BLaER1 treated with 17β-estradiol and CSF1 and Interleukin-3, amounts not matched to agents 10 nM and 100 nM (cell line): ENCODE data around the gene LONP2.
A peak's percentile ranks its signal among the peaks of the same experiment; 100 is the strongest.
"Not testable (repeated sequence)": the region's sequence is repeated elsewhere in the genome, so short reads cannot be mapped to it uniquely, and the experiment has no call there.

ENCODE experiments used
- H3K27ac ChIP-seq, 11 experiments: shearing (Covaris generic); formaldehyde crosslinking; 2 replicates each; pipeline ENCODE4 v1.8.1; 2022
- H3K27me3 ChIP-seq, 11 experiments: shearing (Covaris generic); formaldehyde crosslinking; 2 replicates each; pipeline ENCODE4 v1.8.1; 2022
- H3K36me3 ChIP-seq, 11 experiments: shearing (Covaris generic); formaldehyde crosslinking; 2 replicates each; pipeline ENCODE4 v1.8.1; 2022
- H3K4me1 ChIP-seq, 10 experiments: shearing (Covaris generic); formaldehyde crosslinking; 2 replicates each; pipeline ENCODE4 v1.8.1; 2022
- H3K4me2 ChIP-seq, 11 experiments: shearing (Covaris generic); formaldehyde crosslinking; 2 replicates each; pipeline ENCODE4 v1.8.1; 2022
- H3K4me3 ChIP-seq, 10 experiments: shearing (Covaris generic); formaldehyde crosslinking; 2 replicates each; pipeline ENCODE4 v1.8.1; 2022
- H3K9ac ChIP-seq, 11 experiments: shearing (Covaris generic); formaldehyde crosslinking; 2 replicates each; pipeline ENCODE4 v1.8.1; 2022
- H3K9me3 ChIP-seq, 11 experiments: shearing (Covaris generic); formaldehyde crosslinking; replicated peaks in 1 of 11; 2 replicates each; pipeline ENCODE4 v1.8.1; 2022
- H4K20me1 ChIP-seq, 11 experiments: shearing (Covaris generic); formaldehyde crosslinking; 2 replicates each; pipeline ENCODE4 v1.8.1; 2022
- Cebpa-rat ChIP-seq, 11 experiments: shearing (Covaris generic); IDR thresholded peaks; 2 replicates each; pipeline ENCODE4 v1.8.1; 2022

LONP2 gene

GRCh38 chr16:48295488-48296281 lies 51.6 kb downstream of the LONP2 start:
- Histone ChIP-seq H3K36me3 (peaks cover 79 to 100% (median 93%) of the 10 kb centered on the region in 11 experiments), H3K27ac (no peak overlapping the region), H3K4me3 (no peak overlapping the region), H4K20me1 (no peaks in the 10 kb centered on the region; a peak in 1 of 22 replicates), H3K4me1 (peaks cover 0 to 10% (median under 1%) of the 10 kb centered on the region in 10 experiments; a peak in 7 of 20 replicates), H3K9ac (no peak overlapping the region), H3K4me2 (no peak overlapping the region), H3K27me3 (no peaks in the 10 kb centered on the region), H3K9me3 (no peaks in the 10 kb centered on the region)
- TF ChIP-seq Cebpa-rat (IDR thresholded peaks at IDR 0.05): no peak

DNA sequence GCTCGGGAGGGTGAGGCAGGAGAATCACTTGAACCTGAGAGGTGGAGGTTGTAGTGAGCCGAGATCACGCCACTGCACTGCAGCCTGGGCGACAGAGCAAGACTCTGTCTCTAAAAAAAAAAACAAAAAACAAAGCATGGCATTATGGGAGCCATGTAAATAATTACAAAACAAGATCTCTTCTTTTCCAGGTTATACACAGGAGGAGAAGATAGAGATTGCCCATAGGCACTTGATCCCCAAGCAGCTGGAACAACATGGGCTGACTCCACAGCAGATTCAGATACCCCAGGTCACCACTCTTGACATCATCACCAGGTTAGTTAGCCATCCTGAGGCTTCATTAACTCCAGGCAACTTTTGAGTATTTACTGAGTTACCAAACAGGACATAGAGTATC lies 55.4 kb downstream of the LONP2 start:
- TF ChIP-seq Cebpa-rat (IDR thresholded peaks at IDR 0.05): no peak
- H3K9ac ChIP-seq: no peak overlapping the region
- no peaks in the 10 kb centered on the region for H3K27me3 ChIP-seq
- peaks cover 90 to 100% (median 96%) of the 10 kb centered on the region in 11 experiments for H3K36me3 ChIP-seq
- no peaks in the 10 kb centered on the region for H3K4me1 ChIP-seq
- no peaks in the 10 kb centered on the region for H4K20me1 ChIP-seq
- no peak overlapping the region for H3K4me3 ChIP-seq
- no peaks in the 10 kb centered on the region for H3K9me3 ChIP-seq
- H3K27ac ChIP-seq: no peak overlapping the region
- H3K4me2 ChIP-seq: no peak overlapping the region

DNA sequence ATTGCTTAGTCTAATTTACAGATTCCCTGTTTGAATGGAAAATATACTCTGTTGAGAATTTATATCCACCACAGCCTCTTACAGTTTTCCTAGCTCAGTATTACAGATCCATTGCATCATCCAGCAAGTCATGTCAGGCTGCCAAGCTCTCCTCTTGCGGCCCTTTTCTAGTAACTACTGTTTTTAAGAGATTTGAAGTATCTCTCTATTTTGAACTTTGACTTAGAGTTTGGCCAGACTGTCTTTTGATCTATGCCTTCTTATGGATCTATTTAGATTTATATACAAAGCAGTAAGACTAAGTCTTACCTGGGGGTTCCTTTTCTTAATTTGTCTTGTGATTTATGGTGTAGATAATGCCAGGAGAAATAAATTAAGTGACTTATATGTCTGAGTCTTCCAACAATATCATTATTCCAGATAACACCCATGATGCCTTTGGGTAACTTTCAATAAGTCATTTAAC lies 56.3 kb downstream of the LONP2 start:
- H3K27ac ChIP-seq: no peak overlapping the region
- H3K4me3 ChIP-seq: no peak overlapping the region
- no peak overlapping the region for H3K4me2 ChIP-seq
- H3K36me3 ChIP-seq: peaks cover 94 to 100% (median 97%) of the 10 kb centered on the region in 11 experiments
- no peak overlapping the region for H3K9ac ChIP-seq
- no peaks in the 10 kb centered on the region for H3K9me3 ChIP-seq
- peaks cover 0 to 3% (median 2%) of the 10 kb centered on the region in 10 experiments; a peak in 5 of 20 replicates for H3K4me1 ChIP-seq
- H4K20me1 ChIP-seq: no peaks in the 10 kb centered on the region
- no peaks in the 10 kb centered on the region for H3K27me3 ChIP-seq
- no peak for TF ChIP-seq Cebpa-rat (IDR thresholded peaks at IDR 0.05)

DNA sequence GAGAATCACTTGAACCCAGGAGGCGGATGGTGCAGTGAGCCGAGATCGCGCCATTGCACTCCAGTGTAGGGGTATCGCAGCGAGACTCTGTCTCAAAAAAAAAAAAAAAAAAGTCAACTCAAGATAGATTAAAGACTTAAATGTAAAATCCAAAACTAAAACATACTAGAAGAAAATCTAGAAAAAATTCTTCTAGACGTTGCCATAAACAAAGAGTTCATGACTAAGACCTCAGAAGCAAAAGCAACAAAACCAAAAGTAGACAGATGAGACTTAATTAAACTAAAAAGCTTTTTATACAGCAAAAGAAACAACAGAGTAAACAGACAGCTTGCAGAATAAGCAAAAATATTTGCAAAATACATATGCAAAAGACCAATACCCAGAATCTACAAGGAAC lies 64.4 kb downstream of the LONP2 start:
- H3K27ac ChIP-seq: no peak overlapping the region
- peaks cover 82 to 100% (median 95%) of the 10 kb centered on the region in 11 experiments for H3K36me3 ChIP-seq
- no peak overlapping the region for H3K4me2 ChIP-seq
- H4K20me1 ChIP-seq: no peaks in the 10 kb centered on the region
- H3K9me3 ChIP-seq: peaks cover 60 to 62% (median 60%) of the 10 kb centered on the region in 11 experiments
- no peak overlapping the region for H3K4me3 ChIP-seq
- peaks cover 0 to 22% (median 9%) of the 10 kb centered on the region in 10 experiments; a peak in 12 of 20 replicates for H3K4me1 ChIP-seq
- H3K27me3 ChIP-seq: no peaks in the 10 kb centered on the region
- TF ChIP-seq Cebpa-rat (IDR thresholded peaks at IDR 0.05): no peak
- no peak overlapping the region for H3K9ac ChIP-seq

GRCh38 chr16:48310908-48311641 lies 67.0 kb downstream of the LONP2 start:
- Histone ChIP-seq H3K9me3 (peaks cover 61 to 85% (median 74%) of the 10 kb centered on the region in 11 experiments), H3K4me1 (peaks cover 0 to 12% (median 8%) of the 10 kb centered on the region in 10 experiments; a peak in 12 of 20 replicates), H3K36me3 (peaks cover 85 to 99% (median 95%) of the 10 kb centered on the region in 11 experiments), H3K4me3 (peak overlapping the region in 5 of 10 experiments; percentile 3 to 24 (median 9); a peak in 3 of 20 replicates), H3K4me2 (no peak overlapping the region), H4K20me1 (0 out of 22 replicates have a peak, but pooled peaks cover 0 to 3% (median 0%) of the 10 kb centered on the region in 11 experiments), H3K27ac (no peak overlapping the region), H3K9ac (no peak overlapping the region), H3K27me3 (no peaks in the 10 kb centered on the region)
- no peak for TF ChIP-seq Cebpa-rat (IDR thresholded peaks at IDR 0.05)

GRCh38 chr16:48313905-48314304 lies 69.8 kb downstream of the LONP2 start:
- not testable (repeated sequence) for H3K9ac ChIP-seq, H3K27me3 ChIP-seq, H3K4me2 ChIP-seq, H3K4me3 ChIP-seq, H3K27ac ChIP-seq
- Histone ChIP-seq H4K20me1 (peaks cover 0 to 16% (median 5%) of the 10 kb centered on the region in 11 experiments; a peak in 5 of 22 replicates), H3K9me3 (peaks cover 48 to 74% (median 65%) of the 10 kb centered on the region in 11 experiments), H3K4me1 (peaks cover 22 to 34% (median 26%) of the 10 kb centered on the region in 10 experiments), H3K36me3 (peaks cover 61 to 79% (median 75%) of the 10 kb centered on the region in 11 experiments)

DNA sequence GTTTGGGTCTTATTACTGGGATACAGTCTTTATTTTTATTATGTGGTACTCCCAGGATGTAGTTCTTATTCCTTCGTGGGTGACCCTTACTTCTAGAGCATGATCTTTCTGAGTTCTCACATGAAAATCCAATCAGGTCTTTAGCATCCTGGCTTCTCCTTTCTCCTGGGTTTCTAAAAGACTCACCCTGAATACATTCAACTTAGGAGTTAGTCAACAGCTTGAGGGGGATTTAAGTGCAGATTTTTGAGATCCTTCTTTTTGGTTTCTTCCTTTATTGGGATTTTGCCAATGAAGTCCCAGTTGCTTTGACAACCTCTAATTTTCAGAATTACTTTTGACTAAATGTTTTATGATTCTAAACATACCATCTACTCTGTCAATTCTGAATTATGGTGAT lies 72.9 kb downstream of the LONP2 start:
- H3K4me1 ChIP-seq: peaks cover 32 to 56% (median 40%) of the 10 kb centered on the region in 10 experiments
- TF ChIP-seq Cebpa-rat (IDR thresholded peaks at IDR 0.05): no peak
- H3K27me3 ChIP-seq: no peaks in the 10 kb centered on the region
- H3K4me3 ChIP-seq: no peak overlapping the region
- peak overlapping the region in 8 of 11 experiments; percentile 20 to 87 (median 74); a peak in 11 of 22 replicates for H3K27ac ChIP-seq
- H3K9ac ChIP-seq: no peak overlapping the region; a peak in 1 of 22 replicates
- H4K20me1 ChIP-seq: peaks cover 0 to 20% (median 5%) of the 10 kb centered on the region in 11 experiments; a peak in 5 of 22 replicates
- peaks cover 17 to 43% (median 34%) of the 10 kb centered on the region in 11 experiments for H3K9me3 ChIP-seq
- H3K4me2 ChIP-seq: peak overlapping the region; percentile 78 to 96 (median 88); a peak in 21 of 22 replicates
- H3K36me3 ChIP-seq: peaks cover 32 to 70% (median 56%) of the 10 kb centered on the region in 11 experiments

DNA sequence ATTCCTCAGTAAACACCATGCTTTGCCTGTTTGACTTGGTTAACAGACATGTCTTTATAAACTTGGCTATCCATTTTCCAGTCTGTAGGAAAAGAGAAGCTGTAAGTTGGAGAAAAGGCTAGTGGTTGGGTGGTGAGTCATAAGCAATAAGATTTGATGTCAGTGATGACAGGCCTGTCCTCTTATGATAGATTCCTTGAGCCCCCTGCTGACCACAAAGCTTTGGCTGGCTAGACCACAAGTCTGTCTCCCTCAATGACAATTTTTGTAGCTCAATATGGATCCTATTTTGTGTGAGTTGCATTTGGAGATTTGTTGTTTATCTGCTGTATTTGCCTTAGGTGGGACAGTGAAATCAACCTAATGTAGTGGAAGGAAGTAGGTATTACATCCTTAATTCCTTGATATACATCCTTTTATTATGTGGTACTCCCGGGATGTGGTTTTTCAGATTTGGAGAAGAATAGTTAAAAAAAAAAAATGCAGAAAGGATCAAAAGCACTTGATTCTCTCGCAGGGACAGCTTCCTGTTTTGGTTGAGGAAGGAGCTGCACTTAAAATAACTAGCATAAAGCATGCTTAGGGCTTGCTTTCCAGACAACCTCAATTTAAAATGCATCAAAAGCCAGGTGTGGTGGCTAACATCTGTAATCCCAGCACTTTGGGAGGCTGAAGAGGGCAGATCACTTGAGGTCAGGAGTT lies 73.7 kb downstream of the LONP2 start:
- Histone ChIP-seq H3K36me3 (peaks cover 31 to 70% (median 55%) of the 10 kb centered on the region in 11 experiments), H4K20me1 (peaks cover 0 to 20% (median 5%) of the 10 kb centered on the region in 11 experiments; a peak in 5 of 22 replicates), H3K27me3 (no peaks in the 10 kb centered on the region), H3K4me1 (peaks cover 34 to 61% (median 47%) of the 10 kb centered on the region in 10 experiments), H3K4me3 (peak overlapping the region in 7 of 10 experiments; percentile 6 to 54 (median 36); a peak in 11 of 20 replicates), H3K9me3 (peaks cover 9 to 36% (median 26%) of the 10 kb centered on the region in 11 experiments), H3K9ac (peak overlapping the region in 10 of 11 experiments; percentile 35 to 71 (median 60); a peak in 18 of 22 replicates), H3K27ac (peak overlapping the region in 10 of 11 experiments; percentile 38 to 87 (median 78); a peak in 21 of 22 replicates), H3K4me2 (peak overlapping the region; percentile 78 to 96 (median 88))
- no peak for TF ChIP-seq Cebpa-rat (IDR thresholded peaks at IDR 0.05)
